A673 (cell line): Measurements from ENCODE around the gene IFNG. TPM values are rescaled to one million over a fixed set of nuclear protein-coding genes. Genes with fewer than 3 reads are reported as not detected.

Source experiments
- BruUV-seq: library from RNA; stranded (reverse); fragments of 400-500 nt; replicated peaks from 2 replicates; lab custom pipeline; 2021; lab: Mats Ljungman, UMichigan
- CTCF ChIA-PET: fragments of 300-600 bp; sonication (Branson Sonifier 250); formaldehyde crosslinking; loops from one replicate; lab custom pipeline; 2022; ENCODE audit warnings: antibody characterized with exemption; lab: Charles Lee
- POLR2A ChIA-PET: fragments of 300-600 bp; sonication (Branson Sonifier 250); formaldehyde crosslinking; loops from one replicate; lab custom pipeline; 2022; ENCODE audit warnings: antibody characterized with exemption; ENCODE audit not compliant: low non-redundant PET; lab: Charles Lee
- DNase-seq: peaks from one replicate; pipeline ENCODE4 v3.0.0-alpha.2; 2015; ENCODE audit warnings: low spot score
- H3K27ac ChIP-seq: fragments of 200-600 bp; sonication (generic); 2 replicates; pipeline ENCODE4 v1.5.1; 2016; ENCODE audit warnings: mixed run types, low read depth, mild to moderate bottlenecking, mixed read lengths, antibody characterized with exemption, low read length; ENCODE audit not compliant: poor library complexity, severe bottlenecking
- H3K27me3 ChIP-seq: fragments of 200-600 bp; sonication (generic); replicated peaks from 2 replicates; pipeline ENCODE4 v1.6.1; 2017; ENCODE audit warnings: mixed run types, low read depth, mild to moderate bottlenecking, mixed read lengths, antibody characterized with exemption, low read length; ENCODE audit not compliant: insufficient read depth, poor library complexity
- H3K36me3 ChIP-seq: fragments of 200-600 bp; sonication (generic); 2 replicates; pipeline ENCODE4 v1.6.1; 2016; ENCODE audit warnings: mixed run types, mild to moderate bottlenecking, mixed read lengths, antibody characterized with exemption, low read length; ENCODE audit not compliant: insufficient read depth, poor library complexity, severe bottlenecking
- H3K4me1 ChIP-seq: fragments of 200-600 bp; sonication (generic); 2 replicates; pipeline ENCODE4 v1.6.1; 2017; ENCODE audit warnings: mixed run types, mild to moderate bottlenecking, mixed read lengths, antibody characterized with exemption, low read length; ENCODE audit not compliant: insufficient read depth, poor library complexity, severe bottlenecking
- H3K4me3 ChIP-seq: fragments of 200-600 bp; sonication (generic); 2 replicates; pipeline ENCODE4 v1.5.1; 2016; ENCODE audit warnings: low read depth, mixed run types, mild to moderate bottlenecking, mixed read lengths, low read length; ENCODE audit not compliant: poor library complexity, severe bottlenecking
- H3K9me3 ChIP-seq: fragments of 200-600 bp; sonication (generic); 2 replicates; pipeline ENCODE4 v1.6.1; 2016; ENCODE audit warnings: mixed run types, low read depth, mild to moderate bottlenecking, mixed read lengths, antibody characterized with exemption, low read length; ENCODE audit not compliant: poor library complexity, severe bottlenecking
- EZH2 ChIP-seq: fragments of 200-600 bp; sonication (generic); IDR thresholded peaks from 2 replicates; pipeline ENCODE4 v1.6.1; 2017; ENCODE audit warnings: borderline replicate concordance, low read depth, mild to moderate bottlenecking, mixed read lengths, antibody characterized with exemption, low read length; ENCODE audit not compliant: poor library complexity, severe bottlenecking
- intact Hi-C: fragments of 100-400 bp; cut with micrococcal nuclease; formaldehyde crosslinking; loops from one replicate; pipeline ENCODE4 v1.10.0; 2022; ENCODE audit not compliant: unreplicated experiment
- total RNA-seq: library from RNA; stranded (reverse); gene quantifications from 2 replicates; pipeline ENCODE4 v1.2.3, GENCODE V29; 2021
- TF ChIP-seq, protein P1 (sequence below): fragments of 300-800, 200-600 bp; sonication (generic); conservative IDR thresholded peaks from 2 replicates; pipeline ENCODE4 v1.5.1; 2017; ENCODE audit warnings: low read depth, mild to moderate bottlenecking, antibody characterized with exemption, low read length, moderate library complexity, mixed read lengths

The IFNG gene
- total RNA-seq, 1 experiment from 2014 or later: not detected

DNA sequence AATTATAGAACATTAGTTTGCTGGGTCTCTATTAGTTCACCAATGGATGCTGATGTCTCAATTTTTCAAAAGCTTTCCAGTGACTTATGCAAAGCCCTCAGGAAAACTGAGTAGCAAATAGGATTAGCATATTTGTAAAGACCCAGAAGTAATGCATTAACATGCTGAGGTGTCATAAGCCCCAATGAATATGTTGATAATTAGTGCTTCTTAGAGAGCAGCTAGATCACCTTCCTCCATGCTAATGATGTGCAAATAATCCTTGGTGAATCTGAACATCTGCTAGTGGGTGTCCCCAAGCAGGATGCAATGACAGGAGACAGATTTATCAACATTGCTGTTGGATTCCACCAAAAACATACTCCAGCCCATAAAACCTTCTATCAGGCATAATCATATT lies 19.0 kb downstream of the IFNG start:
- H3K4me3 ChIP-seq: no peak overlapping the region

DNA sequence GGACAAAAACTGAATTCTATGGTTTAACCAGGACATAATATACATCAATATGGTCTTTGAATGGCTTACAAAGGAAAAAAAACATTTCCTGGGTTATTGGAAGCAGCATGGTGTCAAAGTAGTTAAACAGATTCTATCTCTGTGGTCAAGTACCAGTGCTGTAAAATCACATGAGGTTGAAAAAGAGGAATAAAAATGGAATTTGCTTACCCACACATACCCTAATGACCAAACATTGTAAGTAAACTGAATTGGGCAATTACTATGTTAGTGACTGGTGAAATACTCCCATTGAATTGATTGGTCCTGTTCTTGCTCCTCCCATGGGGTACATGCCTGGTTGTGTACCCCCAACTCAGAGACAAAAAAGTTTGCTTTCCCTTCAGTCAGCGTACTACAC lies 19.6 kb downstream of the IFNG start:
- H3K36me3 ChIP-seq: no peaks in the 10 kb centered on the region
- no peak overlapping the region for H3K27ac ChIP-seq
- intact Hi-C loops: loop anchor here (10.0 kb wide), 1 partner anchor 575 kb away; no protein-coding TSS in a partner anchor
- H3K9me3 ChIP-seq: no peaks in the 10 kb centered on the region
- TF ChIP-seq EZH2: no peak
- TF ChIP-seq, protein P1, sequence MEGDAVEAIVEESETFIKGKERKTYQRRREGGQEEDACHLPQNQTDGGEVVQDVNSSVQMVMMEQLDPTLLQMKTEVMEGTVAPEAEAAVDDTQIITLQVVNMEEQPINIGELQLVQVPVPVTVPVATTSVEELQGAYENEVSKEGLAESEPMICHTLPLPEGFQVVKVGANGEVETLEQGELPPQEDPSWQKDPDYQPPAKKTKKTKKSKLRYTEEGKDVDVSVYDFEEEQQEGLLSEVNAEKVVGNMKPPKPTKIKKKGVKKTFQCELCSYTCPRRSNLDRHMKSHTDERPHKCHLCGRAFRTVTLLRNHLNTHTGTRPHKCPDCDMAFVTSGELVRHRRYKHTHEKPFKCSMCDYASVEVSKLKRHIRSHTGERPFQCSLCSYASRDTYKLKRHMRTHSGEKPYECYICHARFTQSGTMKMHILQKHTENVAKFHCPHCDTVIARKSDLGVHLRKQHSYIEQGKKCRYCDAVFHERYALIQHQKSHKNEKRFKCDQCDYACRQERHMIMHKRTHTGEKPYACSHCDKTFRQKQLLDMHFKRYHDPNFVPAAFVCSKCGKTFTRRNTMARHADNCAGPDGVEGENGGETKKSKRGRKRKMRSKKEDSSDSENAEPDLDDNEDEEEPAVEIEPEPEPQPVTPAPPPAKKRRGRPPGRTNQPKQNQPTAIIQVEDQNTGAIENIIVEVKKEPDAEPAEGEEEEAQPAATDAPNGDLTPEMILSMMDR: no peak
- DNase-seq: no peak
- no peak overlapping the region for H3K4me3 ChIP-seq
- CTCF ChIA-PET: no interaction called here
- H3K4me1 ChIP-seq: no peaks in the 10 kb centered on the region
- POLR2A ChIA-PET: no interaction called here
- BruUV-seq: no TSS peak
- no peaks in the 10 kb centered on the region for H3K27me3 ChIP-seq

More for the DNA sequence above, 19.0 kb downstream of the IFNG start:
- Histone ChIP-seq H3K27ac (no peak overlapping the region), H3K9me3 (no peaks in the 10 kb centered on the region), H3K27me3 (no peaks in the 10 kb centered on the region), H3K4me1 (no peaks in the 10 kb centered on the region), H3K36me3 (no peaks in the 10 kb centered on the region)
- peak; percentile 14 for DNase-seq
- intact Hi-C loops: loop anchor here (10.0 kb wide), 1 partner anchor 576 kb away; no protein-coding TSS in a partner anchor
- POLR2A ChIA-PET: no interaction called here
- TF ChIP-seq, protein P1: no peak
- no peak for TF ChIP-seq EZH2
- CTCF ChIA-PET: no interaction called here
- no TSS peak for BruUV-seq

DNA sequence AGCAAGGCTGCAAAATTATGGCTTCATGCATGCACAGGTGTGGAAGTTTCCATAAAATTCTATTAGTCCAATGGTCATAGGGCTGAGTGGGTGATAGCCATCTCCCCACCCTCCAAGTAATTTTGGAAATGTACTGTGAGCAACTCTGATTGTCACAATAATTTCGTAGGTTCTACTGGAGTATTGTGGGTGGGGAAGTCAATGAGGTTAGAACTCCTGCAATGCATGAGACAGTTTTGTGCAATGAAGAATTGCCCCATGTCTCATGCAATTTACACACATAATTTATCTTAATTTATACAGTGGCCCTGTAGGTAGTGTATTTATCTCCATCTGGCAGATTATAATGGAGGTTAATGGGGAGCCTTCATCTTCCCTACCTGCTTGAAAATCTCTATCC lies 20.5 kb downstream of the IFNG start:
- TF ChIP-seq, protein P1: no peak
- TF ChIP-seq EZH2: no peak
- H3K9me3 ChIP-seq: no peaks in the 10 kb centered on the region
- ChIA-PET CTCF (no interaction called here), POLR2A (no interaction called here)
- no peak for DNase-seq
- intact Hi-C loops: no loop called here
- H3K4me3 ChIP-seq: no peak overlapping the region
- H3K4me1 ChIP-seq: no peaks in the 10 kb centered on the region
- no peaks in the 10 kb centered on the region for H3K36me3 ChIP-seq
- H3K27me3 ChIP-seq: no peaks in the 10 kb centered on the region
- no peak overlapping the region for H3K27ac ChIP-seq
- no TSS peak for BruUV-seq
